Neuronal stem cell (in vitro differentiated cells): ENCODE data around the gene CD300LB.
A peak's percentile ranks its signal among the peaks of the same experiment; 100 is the strongest.

Experiments
- DNase-seq: peaks from one replicate; pipeline ENCODE4 v3.0.0-alpha.2; 2013; ENCODE audit warnings: low spot score
- H2AFZ ChIP-seq: one replicate; pipeline ENCODE4 v1.6.1; 2013; ENCODE audit warnings: mild to moderate bottlenecking, low read length, inconsistent platforms
- H2AK5ac ChIP-seq: 2 replicates; pipeline ENCODE4 v1.6.1; 2013; ENCODE audit warnings: low read depth, mild to moderate bottlenecking, inconsistent platforms, low read length, moderate library complexity, mixed read lengths
- H2BK120ac ChIP-seq: 2 replicates; pipeline ENCODE4 v1.6.1; 2013; ENCODE audit warnings: low read depth, mild to moderate bottlenecking, inconsistent platforms, low read length, moderate library complexity, mixed read lengths
- H2BK12ac ChIP-seq: one replicate; pipeline ENCODE4 v1.6.1; 2013; ENCODE audit warnings: low read length, inconsistent platforms
- H2BK15ac ChIP-seq: 2 replicates; pipeline ENCODE4 v1.6.1; 2013; ENCODE audit warnings: mild to moderate bottlenecking, low read length, inconsistent platforms, mixed read lengths
- H2BK5ac ChIP-seq: one replicate; pipeline ENCODE4 v1.6.1; 2013; ENCODE audit warnings: inconsistent platforms, mild to moderate bottlenecking, low read length, moderate library complexity
- H3K14ac ChIP-seq: one replicate; pipeline ENCODE4 v1.6.1; 2013; ENCODE audit warnings: low read length, inconsistent platforms
- H3K18ac ChIP-seq: 2 replicates; pipeline ENCODE4 v1.6.1; 2013; ENCODE audit warnings: low read length, inconsistent platforms
- H3K23ac ChIP-seq: 2 replicates; pipeline ENCODE4 v1.6.1; 2013; ENCODE audit warnings: low read depth, mild to moderate bottlenecking, mixed read lengths, low read length, inconsistent platforms; ENCODE audit not compliant: poor library complexity
- H3K27ac ChIP-seq: replicated peaks from 3 replicates; pipeline ENCODE4 v1.5.1; 2013; ENCODE audit warnings: low read length, inconsistent platforms
- H3K27me3 ChIP-seq, 3 experiments: 2 replicates each; pipeline ENCODE4 v1.6.1; 2013; ENCODE audit warnings: low read length in 3 of 3, mild to moderate bottlenecking in 2 of 3, inconsistent platforms in 1 of 3, low read depth in 1 of 3, mixed read lengths in 1 of 3, moderate library complexity in 1 of 3; ENCODE audit not compliant: control insufficient read depth in 3 of 3, insufficient read depth in 3 of 3
- H3K36me3 ChIP-seq, 2 donors: replicated peaks in 1 of 2; 2 replicates each; pipeline ENCODE4 v1.6.1; 2013; ENCODE audit warnings: low read length in 2 of 2; ENCODE audit not compliant: control insufficient read depth in 2 of 2, insufficient read depth in 2 of 2
- H3K4ac ChIP-seq: 2 replicates; pipeline ENCODE4 v1.6.1; 2013; ENCODE audit warnings: inconsistent platforms, mild to moderate bottlenecking, low read length, moderate library complexity
- H3K4me1 ChIP-seq, 2 donors: 1 replicate in 1 of 2; 2 replicates in 1 of 2; pipeline ENCODE4 v1.6.1; 2013; ENCODE audit warnings: low read length in 2 of 2, low read depth in 1 of 2; ENCODE audit not compliant: control insufficient read depth in 2 of 2, insufficient read depth in 1 of 2
- H3K4me2 ChIP-seq: one replicate; pipeline ENCODE4 v1.6.1; 2013; ENCODE audit warnings: mild to moderate bottlenecking, low read length, inconsistent platforms; ENCODE audit not compliant: insufficient read depth, poor library complexity, severe bottlenecking
- H3K4me3 ChIP-seq, 2 donors: 2 replicates each; pipeline ENCODE4 v1.5.1; 2013; ENCODE audit warnings: low read length in 2 of 2, mild to moderate bottlenecking in 2 of 2, inconsistent platforms in 1 of 2, moderate library complexity in 1 of 2
- H3K79me1 ChIP-seq: one replicate; pipeline ENCODE4 v1.6.1; 2013; ENCODE audit warnings: low read depth, mild to moderate bottlenecking, inconsistent platforms, low read length, moderate library complexity
- H3K9ac ChIP-seq: one replicate; pipeline ENCODE4 v1.6.1; 2013; ENCODE audit warnings: mild to moderate bottlenecking, low read depth, low read length, inconsistent platforms; ENCODE audit not compliant: poor library complexity
- H3K9me3 ChIP-seq, 2 donors: replicated peaks in 1 of 2; 2 replicates each; pipeline versions ENCODE3 to v1.6.1; 2013; ENCODE audit warnings: low read length in 2 of 2, mild to moderate bottlenecking in 2 of 2, inconsistent platforms in 1 of 2, low read depth in 1 of 2, mixed read lengths in 1 of 2, moderate library complexity in 1 of 2; ENCODE audit not compliant: control insufficient read depth in 2 of 2, insufficient read depth in 1 of 2
- H4K8ac ChIP-seq: one replicate; pipeline ENCODE4 v1.6.1; 2013; ENCODE audit warnings: low read depth, mild to moderate bottlenecking, inconsistent platforms, low read length, moderate library complexity
- H4K91ac ChIP-seq: one replicate; pipeline ENCODE4 v1.6.1; 2013; ENCODE audit warnings: low read length, low read depth, mild to moderate bottlenecking, inconsistent platforms; ENCODE audit not compliant: poor library complexity
- WGBS, 2 donors: extraction: QIAGEN DNeasy Blood & Tissue Kit; methylation state at CpG; one replicate each; pipeline ENCODE4 v1.1.7; 2013; ENCODE audit warnings: missing lambda C conversion rate in 2 of 2, mixed read lengths in 1 of 2; ENCODE audit not compliant: insufficient read length in 2 of 2, insufficient replicate concordance in 1 of 2; ENCODE audit errors: extremely low coverage in 2 of 2; 5-methylcytosine and 5-hydroxymethylcytosine counted together

CD300LB gene

GRCh38 chr17:74568106-74568873 lies 37.0 kb upstream of the CD300LB start:
- H4K8ac ChIP-seq: no peak overlapping the region
- H3K23ac ChIP-seq: peak overlapping the region; percentile 37
- peak overlapping the region; percentile 46 for H3K9ac ChIP-seq
- no peak overlapping the region for H2AFZ ChIP-seq
- no peak overlapping the region for H2BK12ac ChIP-seq
- no peak overlapping the region for H3K18ac ChIP-seq
- H3K4ac ChIP-seq: no peak overlapping the region
- H3K4me3 ChIP-seq: peak overlapping the region in 1 of 2 donors; percentile 65
- 100% methylated on average over 1 of the region's 4 CpGs; no CpG with 5 or more reads in 1 of the 2 donors for WGBS, 2 donors
- H3K27me3 ChIP-seq: peaks cover 0 to 5% (median 0%) of the 10 kb centered on the region in 3 experiments
- no peak overlapping the region for H2BK120ac ChIP-seq
- H3K9me3 ChIP-seq: no peaks in the 10 kb centered on the region
- peaks cover 2% of the 10 kb centered on the region for H3K79me1 ChIP-seq
- no peak overlapping the region for H3K4me2 ChIP-seq
- peaks cover 0 to 1% of the 10 kb centered on the region in 2 donors for H3K4me1 ChIP-seq
- H2AK5ac ChIP-seq: no peak overlapping the region
- H3K36me3 ChIP-seq: no peaks in the 10 kb centered on the region
- H4K91ac ChIP-seq: peak overlapping the region; percentile 34
- no peak for DNase-seq
- no peak overlapping the region for H3K27ac ChIP-seq
- H2BK5ac ChIP-seq: no peak overlapping the region
- H2BK15ac ChIP-seq: no peak overlapping the region
- peak overlapping the region; percentile 40 for H3K14ac ChIP-seq

- no peak for DNase-seq
- H3K4me3 ChIP-seq: peak within 1 kb of the TSS in 1 of 2 donors; percentile 65
- H3K27me3 ChIP-seq: peaks cover 0 to 3% (median 0%) of the 10 kb centered on the region in 3 experiments
- H4K8ac ChIP-seq: no peak within 1 kb of the TSS
- no peak within 1 kb of the TSS for H3K9ac ChIP-seq
- no peak within 1 kb of the TSS for H4K91ac ChIP-seq
- no peak within 1 kb of the TSS for H2BK12ac ChIP-seq
- no peak within 1 kb of the TSS for H3K27ac ChIP-seq
- no peak within 1 kb of the TSS for H3K18ac ChIP-seq
- no peak within 1 kb of the TSS for H2BK120ac ChIP-seq
- H3K23ac ChIP-seq: no peak within 1 kb of the TSS
- peaks cover 0 to 1% of the 10 kb centered on the region in 2 donors for H3K4me1 ChIP-seq
- no CpG with 5 or more reads among the region's 2 CpGs for WGBS, 2 donors
- no peaks in the 10 kb centered on the region for H3K36me3 ChIP-seq
- peaks cover 0 to 2% of the 10 kb centered on the region in 2 donors for H3K9me3 ChIP-seq
- peaks cover 2% of the 10 kb centered on the region for H3K79me1 ChIP-seq
- H3K4me2 ChIP-seq: no peak within 1 kb of the TSS
- peak within 1 kb of the TSS; percentile 40 for H3K14ac ChIP-seq
- H2AK5ac ChIP-seq: no peak within 1 kb of the TSS
- H2BK5ac ChIP-seq: no peak within 1 kb of the TSS
- H2AFZ ChIP-seq: no peak within 1 kb of the TSS
- H3K4ac ChIP-seq: no peak within 1 kb of the TSS
- H2BK15ac ChIP-seq: no peak within 1 kb of the TSS
Observed at GRCh38 chr17:74567397-74567796, 36.1 kb upstream of the CD300LB start, which contains the start of gene CD300H. Gene CD300H (minus strand): TSS chr17:74567509.

GRCh38 chr17:74566132-74566753 lies 35.0 kb upstream of the CD300LB start:
- DNase-seq: peak; percentile 33
- Histone ChIP-seq H2AK5ac (no peak overlapping the region), H3K18ac (no peak overlapping the region), H3K4me1 (peaks cover 0 to 1% of the 10 kb centered on the region in 2 donors), H3K27me3 (peaks cover 0 to 3% (median 0%) of the 10 kb centered on the region in 3 experiments), H2BK12ac (no peak overlapping the region), H3K27ac (no peak overlapping the region), H2AFZ (no peak overlapping the region), H3K23ac (no peak overlapping the region), H3K79me1 (peaks cover 2% of the 10 kb centered on the region), H3K9me3 (peaks cover 0 to 2% of the 10 kb centered on the region in 2 donors), H3K4me3 (no peak overlapping the region), H2BK5ac (no peak overlapping the region), H4K8ac (no peak overlapping the region), H3K9ac (no peak overlapping the region), H2BK15ac (no peak overlapping the region), H4K91ac (no peak overlapping the region), H3K4me2 (no peak overlapping the region), H3K14ac (no peak overlapping the region), H2BK120ac (no peak overlapping the region), H3K36me3 (no peaks in the 10 kb centered on the region), H3K4ac (no peak overlapping the region)
- no CpG with 5 or more reads among the region's 9 CpGs for WGBS, 2 donors

- H3K27ac ChIP-seq: no peak overlapping the region
- H3K4me1 ChIP-seq: peaks cover 0 to 1% of the 10 kb centered on the region in 2 donors
- H2BK12ac ChIP-seq: no peak overlapping the region
- no peak overlapping the region for H2BK120ac ChIP-seq
- H3K23ac ChIP-seq: no peak overlapping the region
- H2AK5ac ChIP-seq: no peak overlapping the region
- H2BK15ac ChIP-seq: no peak overlapping the region
- H2BK5ac ChIP-seq: no peak overlapping the region
- H3K18ac ChIP-seq: no peak overlapping the region
- H4K91ac ChIP-seq: no peak overlapping the region
- H3K4me3 ChIP-seq: no peak overlapping the region
- H4K8ac ChIP-seq: no peak overlapping the region
- no peak overlapping the region for H3K9ac ChIP-seq
- no peak overlapping the region for H3K4me2 ChIP-seq
- H3K27me3 ChIP-seq: peaks cover 0 to 3% (median 0%) of the 10 kb centered on the region in 3 experiments
- no peak overlapping the region for H3K4ac ChIP-seq
- no peak overlapping the region for H3K14ac ChIP-seq
- peaks cover 0 to 2% of the 10 kb centered on the region in 2 donors for H3K9me3 ChIP-seq
- H3K79me1 ChIP-seq: peaks cover 2% of the 10 kb centered on the region
- no CpG with 5 or more reads among the region's 5 CpGs for WGBS, 2 donors
- H2AFZ ChIP-seq: no peak overlapping the region
- H3K36me3 ChIP-seq: no peaks in the 10 kb centered on the region
- DNase-seq: no peak
Observed at GRCh38 chr17:74565126-74565525, 33.9 kb upstream of the CD300LB start.
